Skin epidermis (tissue), 12 donors: ENCODE measurements around the gene PRM1.

Experiments used
- H3K27ac ChIP-seq, 21 experiments: fragments of 200-600 bp; sonication (generic) in 11 of 21; one replicate each; pipeline ENCODE4 v1.5.0; 2020; ENCODE audit warnings: mild to moderate bottlenecking in 3 of 21, inconsistent platforms in 2 of 21, moderate library complexity in 2 of 21
- H3K4me3 ChIP-seq, 7 experiments: fragments of 200-600 bp; sonication (generic) in 2 of 7; one replicate each; pipeline ENCODE4 v1.5.0; 2020; ENCODE audit warnings: inconsistent platforms in 2 of 7, mild to moderate bottlenecking in 2 of 7, moderate library complexity in 1 of 7

The PRM1 gene

GRCh38 chr16:11316331-11317015 is 35.3 kb upstream of the PRM1 start:
- peak overlapping the region in 2 of 21 experiments; percentile 68 to 71 for H3K27ac ChIP-seq
- no peak overlapping the region for H3K4me3 ChIP-seq

- no peak overlapping the region for H3K4me3 ChIP-seq
- H3K27ac ChIP-seq: peak overlapping the region in 2 of 21 experiments; percentile 68 to 71
Observed at GRCh38 chr16:11315510-11315909, 34.4 kb upstream of the PRM1 start.

GRCh38 chr16:11314309-11314894 is 33.3 kb upstream of the PRM1 start:
- Histone ChIP-seq H3K27ac (peak overlapping the region in 2 of 21 experiments; percentile 6 to 71), H3K4me3 (no peak overlapping the region)

GRCh38 chr16:11313493-11314308 is 32.6 kb upstream of the PRM1 start:
- Histone ChIP-seq H3K27ac (peak overlapping the region in 3 of 21 experiments; percentile 6 to 81 (median 61)), H3K4me3 (no peak overlapping the region)

- no peak overlapping the region for H3K4me3 ChIP-seq
Observed at GRCh38 chr16:11312718-11313492, 31.8 kb upstream of the PRM1 start.

GRCh38 chr16:11310997-11311561 is 29.9 kb upstream of the PRM1 start:
- Histone ChIP-seq H3K27ac (peak overlapping the region in 5 of 21 experiments; percentile 3 to 57 (median 23)), H3K4me3 (no peak overlapping the region)

More at GRCh38 chr16:11312718-11313492, 31.8 kb upstream of the PRM1 start:
- peak overlapping the region in 3 of 21 experiments; percentile 57 to 81 (median 61) for H3K27ac ChIP-seq

- no peak overlapping the region for H3K4me3 ChIP-seq
- H3K27ac ChIP-seq: peak overlapping the region in 5 of 21 experiments; percentile 3 to 57 (median 23)
Observed at GRCh38 chr16:11310634-11310977, 29.5 kb upstream of the PRM1 start.

- H3K27ac ChIP-seq: peak overlapping the region in 2 of 21 experiments; percentile 52 to 57
- H3K4me3 ChIP-seq: no peak overlapping the region
Observed at GRCh38 chr16:11309895-11310633, 28.9 kb upstream of the PRM1 start.

- Histone ChIP-seq H3K4me3 (no peak overlapping the region), H3K27ac (peak overlapping the region in 1 of 21 experiments; percentile 6)
Observed at GRCh38 chr16:11308493-11309283, 27.6 kb upstream of the PRM1 start.

GRCh38 chr16:11307639-11308492 is 26.7 kb upstream of the PRM1 start:
- Histone ChIP-seq H3K4me3 (no peak overlapping the region), H3K27ac (peak overlapping the region in 2 of 21 experiments; percentile 11 to 17)

GRCh38 chr16:11306997-11307638 is 26.0 kb upstream of the PRM1 start:
- H3K4me3 ChIP-seq: no peak overlapping the region
- H3K27ac ChIP-seq: peak overlapping the region in 2 of 21 experiments; percentile 11 to 17

GRCh38 chr16:11306381-11306780 is 25.3 kb upstream of the PRM1 start:
- H3K27ac ChIP-seq: no peak overlapping the region

GRCh38 chr16:11303405-11304138 is 22.4 kb upstream of the PRM1 start:
- Histone ChIP-seq H3K27ac (peak overlapping the region in 1 of 21 experiments; percentile 3), H3K4me3 (no peak overlapping the region)

More at GRCh38 chr16:11306381-11306780, 25.3 kb upstream of the PRM1 start:
- no peak overlapping the region for H3K4me3 ChIP-seq

GRCh38 chr16:11302977-11303376 is 21.8 kb upstream of the PRM1 start:
- H3K4me3 ChIP-seq: no peak overlapping the region
- peak overlapping the region in 1 of 21 experiments; percentile 3 for H3K27ac ChIP-seq

GRCh38 chr16:11301645-11302501 is 20.7 kb upstream of the PRM1 start:
- H3K27ac ChIP-seq: peak overlapping the region in 1 of 21 experiments; percentile 73
- no peak overlapping the region for H3K4me3 ChIP-seq
